Bone marrow (tissue), 2 donors: ENCODE results near the gene CLEC4C.

Experiments
- DNase-seq, 2 donors: peaks; one replicate each; lab custom pipeline; 2025; lab: John Stamatoyannopoulos, UW

Gene CLEC4C

DNA sequence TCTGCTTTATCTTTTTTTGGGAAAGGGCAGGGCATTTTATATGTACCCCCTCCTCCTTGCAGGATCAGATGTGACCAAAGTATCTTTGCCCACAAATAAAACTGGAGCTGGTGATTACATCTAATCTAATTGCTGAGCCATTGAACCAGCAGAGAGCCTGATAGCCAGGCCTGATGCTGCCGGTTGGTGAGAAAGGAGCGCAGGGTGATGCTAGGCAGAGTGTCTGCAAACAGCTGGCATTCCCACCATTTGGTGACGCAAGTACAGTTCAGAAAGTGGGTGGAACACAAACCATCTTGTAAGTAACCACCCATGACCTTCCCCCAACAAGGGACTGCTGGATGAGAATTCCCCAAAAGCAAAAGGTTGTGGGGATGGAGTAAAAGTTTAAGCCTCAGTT, 23.2 kb downstream of the CLEC4C start:
- DNase-seq, result no peak

DNA sequence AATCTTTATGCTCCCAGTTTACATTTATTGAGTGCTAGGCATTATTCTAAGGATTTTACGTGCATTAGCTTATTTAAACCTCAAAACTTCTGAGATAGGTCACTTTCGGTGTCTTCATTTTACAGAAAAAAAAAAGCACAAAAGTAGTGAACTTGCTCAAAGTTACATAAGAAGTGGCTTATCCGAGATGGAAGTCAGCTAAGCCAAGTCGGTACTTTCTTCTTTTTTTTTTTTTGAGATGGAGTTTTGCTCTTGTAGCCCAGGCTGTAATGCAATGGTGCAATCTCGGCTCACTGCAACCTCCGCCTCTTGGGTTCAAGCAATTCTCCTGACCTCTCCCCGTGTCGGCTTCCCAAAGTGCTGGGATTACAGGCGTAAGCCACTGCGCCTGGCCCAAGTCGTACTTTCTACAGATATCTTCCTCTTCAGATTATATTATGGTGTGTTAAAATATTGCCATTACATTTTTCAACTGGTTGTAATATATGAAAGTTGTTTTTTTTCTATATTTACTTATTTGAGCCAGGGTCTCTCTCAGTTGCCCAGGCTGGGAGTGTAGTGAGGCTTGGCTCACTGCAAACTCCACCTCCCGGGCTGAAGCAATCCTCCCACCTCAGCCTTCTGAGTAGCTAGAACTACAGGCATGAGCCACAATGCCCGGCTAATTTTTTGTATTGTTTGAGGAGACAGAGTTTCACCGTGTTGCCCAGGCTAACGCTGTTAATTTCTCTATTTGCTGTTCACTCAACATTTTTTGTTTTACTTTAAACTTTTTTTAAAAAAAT, 27.0 kb downstream of the CLEC4C start:
- no peak for DNase-seq

DNA sequence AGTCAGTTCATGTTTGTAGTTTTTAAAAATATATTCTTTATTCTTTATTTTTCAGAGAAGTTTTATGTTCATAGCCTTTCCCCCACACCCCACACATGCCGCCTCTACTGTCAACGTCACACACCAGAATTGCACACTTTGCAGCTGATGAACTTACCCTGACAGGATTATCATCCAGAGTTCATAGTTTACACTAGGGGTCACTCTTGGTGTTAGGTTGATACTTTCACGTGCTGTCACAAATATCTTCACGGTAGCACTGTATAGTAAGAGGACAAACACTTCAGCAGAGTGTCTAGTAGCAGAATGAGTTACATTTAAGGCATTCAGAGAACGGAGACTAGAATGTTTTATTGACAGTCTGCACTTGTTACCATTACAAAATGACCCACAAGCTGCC, 30.8 kb downstream of the CLEC4C start:
- DNase-seq, result peak in 1 of 2 donors; percentile 50

DNA sequence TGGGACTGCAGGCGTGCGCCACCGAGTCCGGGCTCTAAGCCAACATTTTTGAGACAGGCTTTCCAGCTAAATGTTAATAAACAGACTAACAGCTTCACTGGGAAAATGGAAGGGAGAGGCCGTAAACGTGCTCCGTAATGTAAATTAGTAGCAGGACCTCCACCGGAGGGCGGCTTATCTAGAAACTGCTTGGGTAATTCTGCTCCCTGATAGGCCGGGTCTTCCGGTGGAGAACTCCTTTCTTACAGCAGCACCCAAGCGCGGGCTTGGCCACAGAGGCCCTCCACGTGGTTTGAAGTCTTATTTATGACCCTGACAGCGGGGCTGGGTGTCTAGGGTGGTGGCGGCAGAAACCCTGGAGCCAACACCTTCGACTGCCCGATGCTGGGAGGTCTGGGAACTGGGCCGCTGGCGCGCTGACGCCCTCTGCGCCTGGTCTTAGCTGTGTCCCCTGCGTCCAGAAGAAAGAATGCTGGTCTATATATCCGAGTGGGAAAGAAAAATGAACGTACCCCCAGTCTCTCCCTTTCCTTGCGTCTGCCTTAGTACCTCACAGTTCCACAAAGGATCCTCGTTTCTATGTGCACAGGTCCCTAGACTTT, 34.2 kb downstream of the CLEC4C start:
- no peak for DNase-seq

DNA sequence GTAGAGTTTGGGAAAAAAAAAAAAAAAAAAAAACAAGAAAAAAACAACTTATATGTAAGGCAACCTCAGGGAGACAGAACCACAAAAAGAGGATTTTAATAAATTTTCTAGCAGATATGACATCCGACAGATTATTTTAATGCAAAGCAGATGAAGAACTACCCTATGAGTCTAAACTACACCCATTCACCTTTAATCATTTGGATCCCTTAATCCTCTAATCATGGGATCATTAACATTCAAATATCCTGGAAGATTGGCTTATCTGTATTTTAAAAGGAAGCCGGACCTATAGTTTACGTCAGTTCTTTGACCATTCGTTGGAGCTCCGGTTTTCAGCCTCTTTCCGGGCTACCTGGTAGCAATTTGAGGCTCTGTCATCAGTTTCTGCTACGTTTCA, 36.0 kb downstream of the CLEC4C start, which contains the start of gene DPPA3:
TSS of gene DPPA3 (plus strand) at position 301 of the 400 bp plus-strand sequence. CDS start 138 bp downstream, outside the sequence.
- no peak for DNase-seq

DNA sequence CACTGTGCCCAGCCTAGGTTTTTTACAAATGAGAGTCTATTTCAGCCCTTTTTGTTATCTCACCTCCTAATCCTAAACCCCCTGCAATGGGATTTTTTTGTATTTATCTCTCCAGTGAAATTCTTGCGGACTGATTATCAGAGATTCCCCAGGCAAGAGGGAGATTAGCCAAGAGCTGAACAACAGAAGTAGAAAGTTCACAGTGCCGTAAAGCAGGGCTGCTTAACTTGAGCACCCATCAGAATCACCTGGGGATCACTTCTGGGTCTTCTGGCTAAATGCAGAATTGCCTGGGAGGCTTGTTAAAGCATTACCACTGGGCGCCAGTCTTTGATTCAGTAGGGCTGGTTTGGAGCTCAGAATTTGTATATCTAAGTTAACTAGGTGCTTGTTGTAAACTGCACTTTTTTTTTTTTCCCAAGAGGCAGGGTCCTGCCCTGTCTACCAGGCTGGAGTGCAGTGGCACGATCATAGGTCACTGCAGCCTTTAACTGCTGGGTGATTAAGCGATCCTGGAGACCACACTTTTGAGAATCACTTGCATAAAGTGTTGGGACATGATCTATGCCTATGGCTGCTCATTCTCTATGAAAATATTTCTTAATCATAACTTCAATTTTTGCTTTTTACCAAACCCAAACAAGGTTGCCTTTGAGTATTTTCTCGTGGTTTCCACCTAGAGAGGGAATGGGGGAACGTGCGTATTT, 37.1 kb downstream of the CLEC4C start:
- DNase-seq, result no peak

DNA sequence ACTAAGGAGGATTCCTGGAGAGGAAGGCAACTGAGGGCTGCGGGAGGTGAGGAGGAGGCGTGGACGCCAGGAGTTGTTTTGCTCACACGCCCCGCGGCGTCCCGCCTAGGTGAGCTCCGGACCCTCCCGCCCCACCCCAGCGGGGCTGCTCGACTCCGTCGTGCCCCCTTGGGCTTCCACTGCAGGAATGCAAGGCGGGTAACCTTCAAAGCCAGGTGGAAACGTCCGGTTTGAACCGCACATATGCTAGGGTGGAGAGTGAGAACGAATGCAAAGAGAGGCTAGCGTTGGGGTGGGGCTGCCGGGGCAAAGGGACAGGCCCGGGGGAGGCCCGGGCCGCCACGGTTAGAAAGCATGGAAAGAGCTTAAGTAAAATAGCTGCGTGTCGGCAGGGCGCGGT, 41.3 kb downstream of the CLEC4C start:
- DNase-seq, result no peak

DNA sequence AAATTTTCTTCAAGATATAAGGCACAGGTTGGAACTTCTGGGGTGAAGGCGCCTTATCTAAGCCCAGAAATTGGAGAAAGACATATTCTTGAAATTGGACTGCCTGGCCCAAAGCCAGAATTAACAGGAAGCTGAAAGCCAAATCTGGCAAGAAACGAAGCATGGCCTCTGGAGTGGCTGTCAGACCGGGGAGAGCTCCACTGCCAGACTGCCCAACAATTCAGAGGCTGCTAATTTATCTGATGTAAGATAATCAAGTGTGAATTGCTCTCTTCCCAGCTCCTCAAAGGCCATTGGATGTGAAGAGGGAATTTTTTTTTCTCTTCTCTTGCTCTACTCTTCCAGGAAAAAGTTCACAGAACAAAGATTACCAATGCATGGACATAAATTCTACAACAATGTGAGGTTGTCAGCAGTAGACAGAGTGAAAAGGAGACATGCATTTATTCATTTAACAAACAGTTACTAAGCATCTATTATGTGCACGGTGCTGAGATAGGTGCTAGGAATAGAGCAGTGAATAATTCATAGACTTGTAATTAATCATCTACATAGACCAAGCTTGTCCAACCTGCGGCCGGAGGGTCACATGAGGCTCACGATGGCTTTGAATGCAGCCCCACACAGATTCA, 51.5 kb downstream of the CLEC4C start, which contains the start of gene GDF3:
TSS of gene GDF3 (minus strand) at position 210 of the 632 bp plus-strand sequence. CDS start at position 163, 47 bp downstream.
- DNase-seq, result peak in 1 of 2 donors; percentile 29

DNA sequence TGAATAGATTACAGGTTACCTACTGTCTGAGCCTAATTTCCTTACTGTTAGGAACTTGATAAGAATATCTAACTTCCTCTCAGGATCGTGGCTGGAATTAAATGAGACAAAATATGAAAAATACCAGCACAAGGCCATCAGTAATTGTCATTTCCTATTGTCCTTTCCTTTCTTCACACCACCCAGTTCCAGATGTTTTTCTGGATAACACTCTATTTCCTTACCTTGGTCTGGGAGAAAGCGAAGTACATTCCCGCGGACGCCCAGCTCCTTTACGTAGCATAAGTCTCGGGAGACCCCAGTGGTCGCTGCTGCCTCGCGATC, 52.0 kb downstream of the CLEC4C start:
- no peak for DNase-seq

DNA sequence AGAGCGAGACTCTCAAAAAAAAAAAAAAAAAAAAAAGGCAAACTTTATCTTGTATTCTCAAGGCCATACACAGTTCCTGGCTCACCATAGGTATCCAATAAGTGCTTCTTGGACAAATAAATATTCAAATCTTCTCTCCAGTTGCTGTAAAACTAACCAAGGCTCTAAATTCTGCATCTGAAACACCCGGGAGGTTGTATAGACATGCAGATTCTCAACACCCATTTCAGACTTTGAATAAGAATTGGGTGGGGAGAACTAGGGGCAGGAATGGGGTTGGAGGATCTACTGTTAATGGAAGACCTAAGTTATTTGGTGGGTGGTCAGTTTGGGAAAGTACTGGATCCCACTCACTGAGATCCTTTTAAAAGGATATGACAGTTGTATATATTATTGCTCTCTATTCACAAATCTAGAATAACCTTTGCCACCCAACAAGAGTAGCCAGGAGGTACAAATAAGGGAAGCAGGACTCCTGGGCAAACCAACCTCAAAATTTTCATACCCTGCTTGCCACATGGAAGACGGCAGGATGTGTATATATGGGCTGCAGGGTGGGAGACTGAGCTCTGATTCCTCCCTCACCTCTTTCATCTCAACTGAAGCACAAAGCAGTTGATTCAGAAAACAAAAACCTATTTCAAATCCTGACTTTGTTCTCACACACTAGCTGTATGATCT, 52.5 kb downstream of the CLEC4C start:
- no peak for DNase-seq

DNA sequence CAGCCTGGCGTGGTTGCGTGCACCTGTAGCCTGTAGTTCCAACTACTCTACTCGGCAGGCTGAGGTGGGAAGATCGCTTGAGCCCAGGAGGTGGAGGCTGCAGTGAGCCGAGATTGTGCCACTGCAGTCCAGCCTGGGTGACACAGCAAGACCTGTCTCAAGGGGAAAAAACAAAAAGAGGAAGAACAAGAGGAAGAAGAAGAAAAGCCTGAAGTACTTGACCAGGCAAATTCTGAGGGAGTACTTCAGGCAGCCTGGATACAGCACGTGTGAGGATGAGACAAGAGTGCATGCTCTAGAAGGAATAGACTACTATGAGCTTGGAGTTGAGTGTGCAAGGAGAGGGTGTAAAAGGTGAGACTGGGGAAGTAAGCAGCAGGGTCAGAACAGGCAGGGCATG, 53.4 kb downstream of the CLEC4C start:
- DNase-seq, result peak in 1 of 2 donors; percentile 24

DNA sequence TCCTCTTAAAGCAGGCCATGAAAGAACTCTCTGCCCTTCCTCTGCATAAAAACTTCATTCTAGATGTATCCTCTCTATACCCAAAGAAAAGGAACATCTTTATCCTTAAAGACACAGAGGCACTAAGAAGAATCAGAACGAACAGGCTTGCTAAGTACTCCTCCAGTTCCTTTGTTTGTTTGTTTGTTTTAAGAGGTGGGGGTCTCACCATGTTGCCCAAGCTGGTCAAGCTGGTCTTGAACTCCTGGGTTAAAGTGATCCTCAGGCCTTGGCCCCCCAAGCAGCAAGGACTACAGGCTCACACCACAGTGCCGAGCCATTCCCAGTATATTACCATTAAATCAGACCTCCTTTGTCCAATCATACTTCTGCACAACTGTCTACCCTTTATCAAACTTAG, 65.6 kb downstream of the CLEC4C start:
- no peak for DNase-seq
